Keratinocyte (primary cell): ENCODE measurements around the gene SLC7A7.

Experiments used
- EZH2 ChIP-seq: IDR thresholded peaks from one replicate; pipeline ENCODE4 v1.6.1; 2012; ENCODE audit warnings: inconsistent platforms, mild to moderate bottlenecking, low read length, moderate library complexity
- TF ChIP-seq, protein P1 (sequence below), 3 experiments: IDR thresholded peaks in 1 of 3; conservative IDR thresholded peaks in 1 of 3; optimal IDR thresholded peaks in 1 of 3; 2 replicates in 2 of 3; 3 replicates in 1 of 3; pipeline versions ENCODE3 to v1.5.1; 2011; ENCODE audit warnings: low read length in 3 of 3, mild to moderate bottlenecking in 3 of 3, moderate library complexity in 2 of 3, control low read depth in 1 of 3, inconsistent platforms in 1 of 3; ENCODE audit not compliant: insufficient read depth in 2 of 3; ENCODE audit errors: extremely low read depth in 1 of 3

DNA sequence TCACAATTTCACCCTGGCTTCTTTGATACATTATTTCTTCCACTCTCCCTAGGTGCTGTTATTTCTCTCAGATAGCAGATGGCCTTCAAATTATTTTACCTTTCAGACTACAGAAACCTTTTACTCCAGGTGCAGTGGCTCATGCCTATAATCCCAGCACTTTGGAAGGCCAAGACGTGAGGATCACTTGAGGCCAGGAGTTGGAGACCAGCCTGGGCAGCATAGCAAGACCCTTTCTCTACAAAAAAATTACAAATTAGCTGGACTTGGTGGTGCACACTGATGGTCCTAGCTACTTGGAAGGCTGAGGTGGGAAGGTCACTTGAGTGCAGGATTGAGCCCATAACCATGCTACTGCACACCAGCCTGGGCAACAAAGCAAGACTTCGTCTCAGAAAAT, 23.1 kb downstream of the SLC7A7 start:
- TF ChIP-seq, protein P1, sequence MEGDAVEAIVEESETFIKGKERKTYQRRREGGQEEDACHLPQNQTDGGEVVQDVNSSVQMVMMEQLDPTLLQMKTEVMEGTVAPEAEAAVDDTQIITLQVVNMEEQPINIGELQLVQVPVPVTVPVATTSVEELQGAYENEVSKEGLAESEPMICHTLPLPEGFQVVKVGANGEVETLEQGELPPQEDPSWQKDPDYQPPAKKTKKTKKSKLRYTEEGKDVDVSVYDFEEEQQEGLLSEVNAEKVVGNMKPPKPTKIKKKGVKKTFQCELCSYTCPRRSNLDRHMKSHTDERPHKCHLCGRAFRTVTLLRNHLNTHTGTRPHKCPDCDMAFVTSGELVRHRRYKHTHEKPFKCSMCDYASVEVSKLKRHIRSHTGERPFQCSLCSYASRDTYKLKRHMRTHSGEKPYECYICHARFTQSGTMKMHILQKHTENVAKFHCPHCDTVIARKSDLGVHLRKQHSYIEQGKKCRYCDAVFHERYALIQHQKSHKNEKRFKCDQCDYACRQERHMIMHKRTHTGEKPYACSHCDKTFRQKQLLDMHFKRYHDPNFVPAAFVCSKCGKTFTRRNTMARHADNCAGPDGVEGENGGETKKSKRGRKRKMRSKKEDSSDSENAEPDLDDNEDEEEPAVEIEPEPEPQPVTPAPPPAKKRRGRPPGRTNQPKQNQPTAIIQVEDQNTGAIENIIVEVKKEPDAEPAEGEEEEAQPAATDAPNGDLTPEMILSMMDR (optimal IDR thresholded peaks at IDR 0.05 in 1 of 3, IDR thresholded peaks at IDR 0.05 in 1 of 3, conservative IDR thresholded peaks at IDR 0.05 in 1 of 3; ENCODE audit: extremely low read depth in 1 of 3, insufficient read depth in 2 of 3, low read length in 3 of 3) = no peak
- no peak for TF ChIP-seq EZH2
